Smooth muscle cell (in vitro differentiated cells): ENCODE results near the gene SENP2. TPM values are rescaled to one million over a fixed set of nuclear protein-coding genes. Genes with fewer than 3 reads are reported as not detected.
"Not testable (repeated sequence)": the region's sequence is repeated elsewhere in the genome, so short reads cannot be mapped to it uniquely, and the experiment has no call there.

Experiments
- DNase-seq: peaks from one replicate; lab custom pipeline; 2025; ENCODE audit not compliant: unreplicated experiment; lab: John Stamatoyannopoulos, UW
- H2AFZ ChIP-seq: fragments of 200-600 bp; sonication (generic); 2 replicates; pipeline ENCODE4 v1.6.0; 2016; ENCODE audit warnings: antibody characterized with exemption, low read depth, mild to moderate bottlenecking
- H3F3A ChIP-seq: fragments of 200-600 bp; sonication (generic); 2 replicates; pipeline ENCODE4 v1.6.0; 2017; ENCODE audit warnings: antibody characterized with exemption, low read depth
- H3K27ac ChIP-seq: fragments of 200-600 bp; sonication (generic); 2 replicates; pipeline ENCODE4 v1.5.1; 2016; ENCODE audit warnings: low read depth, mild to moderate bottlenecking
- H3K27me3 ChIP-seq: fragments of 200-600 bp; sonication (generic); 2 replicates; pipeline ENCODE4 v1.6.1; 2016; ENCODE audit warnings: low read depth, mild to moderate bottlenecking
- H3K36me3 ChIP-seq: fragments of 200-600 bp; sonication (generic); 2 replicates; pipeline ENCODE4 v1.5.1; 2016; ENCODE audit warnings: low read depth
- H3K4me1 ChIP-seq: fragments of 200-600 bp; sonication (generic); 2 replicates; pipeline ENCODE4 v1.5.1; 2016; ENCODE audit warnings: low read depth
- H3K4me2 ChIP-seq: fragments of 200-600 bp; sonication (generic); 2 replicates; pipeline ENCODE4 v1.6.0; 2016; ENCODE audit warnings: mild to moderate bottlenecking
- H3K4me3 ChIP-seq: fragments of 200-600 bp; sonication (generic); 2 replicates; pipeline ENCODE4 v1.5.1; 2016; ENCODE audit warnings: mild to moderate bottlenecking
- H3K79me2 ChIP-seq: fragments of 200-600 bp; sonication (generic); 2 replicates; pipeline ENCODE4 v1.6.0; 2016; ENCODE audit warnings: low read depth, mild to moderate bottlenecking
- H3K9ac ChIP-seq: fragments of 200-600 bp; sonication (generic); 2 replicates; pipeline ENCODE4 v1.6.0; 2016; ENCODE audit warnings: low read depth
- H3K9me3 ChIP-seq: fragments of 200-600 bp; sonication (generic); replicated peaks from 2 replicates; pipeline ENCODE4 v1.5.1; 2016; ENCODE audit warnings: low read depth
- H4K20me1 ChIP-seq: fragments of 200-600 bp; sonication (generic); 2 replicates; pipeline ENCODE4 v1.6.0; 2016; ENCODE audit warnings: low read depth
- WGBS: methylation state at CpG from one replicate; pipeline ENCODE4 v1.1.7; 2016; ENCODE audit warnings: low lambda C conversion rate; 5-methylcytosine and 5-hydroxymethylcytosine counted together
- polyA plus RNA-seq: library from polyadenylated mRNA; unstranded; fragments of >200 nt; fragmentation: Nextera tagmentation; extraction: Ambion mirVana; gene quantifications from 2 replicates; pipeline ENCODE4 v1.2.1, GENCODE V29; 2016
- total RNA-seq: library from RNA; depleted of rRNA; stranded (reverse); fragments of >200 nt; gene quantifications from 2 replicates; pipeline ENCODE4 v1.2.3, GENCODE V29; 2014
- TF ChIP-seq, protein P1 (sequence below): fragments of 200-600 bp; sonication (generic); IDR thresholded peaks from 2 replicates; pipeline ENCODE4 v1.5.1; 2017; ENCODE audit warnings: borderline replicate concordance, mild to moderate bottlenecking, antibody characterized with exemption; ENCODE audit not compliant: insufficient read depth, poor library complexity, severe bottlenecking

SENP2 gene
- total and polyA plus RNA-seq, 2 experiments from 2014 or later, result 22.9 to 27.4 TPM

DNA sequence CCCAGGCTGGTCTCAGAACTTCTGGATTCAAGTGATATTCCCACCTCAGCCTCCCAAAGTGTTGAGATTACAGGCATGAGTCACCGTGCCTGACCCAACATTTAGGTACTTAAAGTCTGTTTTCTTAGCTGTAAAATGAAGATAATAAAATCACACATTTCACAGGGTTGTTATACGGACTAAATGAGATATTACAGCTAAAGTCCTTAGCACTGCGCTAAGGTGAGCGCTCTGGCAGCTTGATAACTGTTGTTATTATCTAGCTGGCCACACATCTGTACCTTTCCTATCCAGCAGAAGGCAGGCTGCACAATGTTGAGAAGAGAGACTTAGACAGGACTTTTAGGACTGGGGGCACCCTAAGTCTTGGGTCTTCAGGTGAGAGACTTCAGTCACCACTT lies 31.0 kb upstream of the SENP2 start:
- Histone ChIP-seq H3K27me3 (no peaks in the 10 kb centered on the region), H3K4me2 (no peak overlapping the region), H3K4me1 (no peaks in the 10 kb centered on the region), H3K9ac (no peak overlapping the region), H3K27ac (no peak overlapping the region), H4K20me1 (no peaks in the 10 kb centered on the region), H3K4me3 (no peak overlapping the region), H3K79me2 (no peaks in the 10 kb centered on the region), H3F3A (no peaks in the 10 kb centered on the region), H3K36me3 (no peaks in the 10 kb centered on the region), H2AFZ (no peak overlapping the region), H3K9me3 (no peaks in the 10 kb centered on the region)
- TF ChIP-seq, protein P1, sequence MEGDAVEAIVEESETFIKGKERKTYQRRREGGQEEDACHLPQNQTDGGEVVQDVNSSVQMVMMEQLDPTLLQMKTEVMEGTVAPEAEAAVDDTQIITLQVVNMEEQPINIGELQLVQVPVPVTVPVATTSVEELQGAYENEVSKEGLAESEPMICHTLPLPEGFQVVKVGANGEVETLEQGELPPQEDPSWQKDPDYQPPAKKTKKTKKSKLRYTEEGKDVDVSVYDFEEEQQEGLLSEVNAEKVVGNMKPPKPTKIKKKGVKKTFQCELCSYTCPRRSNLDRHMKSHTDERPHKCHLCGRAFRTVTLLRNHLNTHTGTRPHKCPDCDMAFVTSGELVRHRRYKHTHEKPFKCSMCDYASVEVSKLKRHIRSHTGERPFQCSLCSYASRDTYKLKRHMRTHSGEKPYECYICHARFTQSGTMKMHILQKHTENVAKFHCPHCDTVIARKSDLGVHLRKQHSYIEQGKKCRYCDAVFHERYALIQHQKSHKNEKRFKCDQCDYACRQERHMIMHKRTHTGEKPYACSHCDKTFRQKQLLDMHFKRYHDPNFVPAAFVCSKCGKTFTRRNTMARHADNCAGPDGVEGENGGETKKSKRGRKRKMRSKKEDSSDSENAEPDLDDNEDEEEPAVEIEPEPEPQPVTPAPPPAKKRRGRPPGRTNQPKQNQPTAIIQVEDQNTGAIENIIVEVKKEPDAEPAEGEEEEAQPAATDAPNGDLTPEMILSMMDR, result no peak
- 65% methylated on average over 4 of the region's 4 CpGs for WGBS
- no peak for DNase-seq

- Histone ChIP-seq H3K79me2 (no peaks in the 10 kb centered on the region), H3F3A (no peaks in the 10 kb centered on the region), H3K36me3 (no peaks in the 10 kb centered on the region), H4K20me1 (no peaks in the 10 kb centered on the region), H3K4me3 (no peak overlapping the region), H3K9ac (no peak overlapping the region), H3K27ac (no peak overlapping the region), H3K9me3 (no peaks in the 10 kb centered on the region), H3K4me1 (no peaks in the 10 kb centered on the region), H2AFZ (no peak overlapping the region), H3K4me2 (no peak overlapping the region), H3K27me3 (no peaks in the 10 kb centered on the region)
- 83% methylated on average over 1 of the region's 1 CpG for WGBS
- TF ChIP-seq, protein P1, result no peak
- no peak for DNase-seq
These were observed 30.2 kb upstream of the SENP2 start for GRCh38 chr3:185555860-185556347.

GRCh38 chr3:185556640-185557039 lies 29.5 kb upstream of the SENP2 start:
- not testable (repeated sequence) for H3K27me3 ChIP-seq, H3K9me3 ChIP-seq, H3K79me2 ChIP-seq, DNase-seq, H3K4me1 ChIP-seq, H4K20me1 ChIP-seq, H3K27ac ChIP-seq, H3K36me3 ChIP-seq, H2AFZ ChIP-seq, H3K4me3 ChIP-seq, H3F3A ChIP-seq, H3K9ac ChIP-seq, H3K4me2 ChIP-seq
- WGBS, result 89% methylated on average over 6 of the region's 6 CpGs

DNA sequence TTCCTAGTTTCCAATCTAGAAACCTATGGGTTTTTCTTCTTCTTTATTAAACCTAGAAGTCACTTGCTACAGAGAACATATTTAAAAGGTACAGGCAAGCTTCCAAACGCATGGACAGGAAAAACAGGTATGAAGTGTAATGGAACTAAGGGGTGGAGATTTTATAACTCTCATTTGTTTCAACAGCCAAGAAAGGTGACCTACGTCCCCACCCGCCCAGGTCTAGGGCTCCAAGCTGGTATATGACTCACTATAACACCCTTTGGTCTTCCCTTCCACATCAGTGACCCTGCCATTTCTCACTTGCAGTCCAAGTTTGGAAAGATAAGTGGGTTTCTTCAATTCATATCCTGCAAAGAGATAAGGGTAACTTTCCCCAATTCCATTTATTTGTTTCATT lies 27.7 kb upstream of the SENP2 start:
- H3K27ac ChIP-seq, result peak overlapping the region; percentile 86
- H3K79me2 ChIP-seq, result no peaks in the 10 kb centered on the region
- no peaks in the 10 kb centered on the region for H3F3A ChIP-seq
- H3K4me2 ChIP-seq, result peak overlapping the region; percentile 38
- WGBS, result 74% methylated on average over 3 of the region's 3 CpGs
- no peak overlapping the region for H2AFZ ChIP-seq
- TF ChIP-seq, protein P1, result no peak
- DNase-seq, result no peak
- H3K36me3 ChIP-seq, result no peaks in the 10 kb centered on the region
- no peaks in the 10 kb centered on the region for H3K4me1 ChIP-seq
- H3K27me3 ChIP-seq, result no peaks in the 10 kb centered on the region
- H4K20me1 ChIP-seq, result no peaks in the 10 kb centered on the region
- H3K4me3 ChIP-seq, result peak overlapping the region; percentile 23
- peak overlapping the region; percentile 33 for H3K9ac ChIP-seq
- no peaks in the 10 kb centered on the region for H3K9me3 ChIP-seq
